HEK293T (cell line): ENCODE data around the gene EIF2B1.
"Not testable (repeated sequence)": the region's sequence is repeated elsewhere in the genome, so short reads cannot be mapped to it uniquely, and the experiment has no call there.

Source experiments
- CTCF ChIA-PET: fragments of 350-600 bp; formaldehyde crosslinking; extraction: SDS; loops from one replicate; lab custom pipeline; 2021; ENCODE audit warnings: antibody characterized with exemption, inconsistent platforms; lab: Yijun Ruan, JAX
- POLR2A ChIA-PET: fragments of 350-600 bp; formaldehyde crosslinking; extraction: SDS; loops from one replicate; lab custom pipeline; 2020; ENCODE audit warnings: antibody characterized with exemption, inconsistent platforms; lab: Yijun Ruan, JAX
- DNase-seq: peaks from one replicate; pipeline ENCODE4 v3.0.0; 2012; ENCODE audit warnings: mixed read lengths; ENCODE audit errors: extremely low spot score
- ARNT ChIP-seq: fragments of 450-650 bp; IDR thresholded peaks from 2 replicates; pipeline ENCODE4 v1.6.1; 2017; ENCODE audit warnings: mild to moderate bottlenecking
- BHLHE40 ChIP-seq: fragments of 450-650 bp; IDR thresholded peaks from 2 replicates; pipeline ENCODE4 v1.6.1; 2016; ENCODE audit warnings: mild to moderate bottlenecking, moderate library complexity, borderline replicate concordance
- CTBP1 ChIP-seq: fragments of 450-650 bp; IDR thresholded peaks from 2 replicates; pipeline ENCODE4 v1.6.1; 2016; ENCODE audit warnings: borderline replicate concordance
- ELF4 ChIP-seq: fragments of 450-650 bp; IDR thresholded peaks from 2 replicates; pipeline ENCODE4 v1.6.1; 2017; ENCODE audit warnings: antibody characterized with exemption
- FOXA1 ChIP-seq: fragments of 450-650 bp; IDR thresholded peaks from 2 replicates; pipeline ENCODE4 v1.6.1; 2016; ENCODE audit warnings: mild to moderate bottlenecking
- FOXK2 ChIP-seq: fragments of 450-650 bp; IDR thresholded peaks from 2 replicates; pipeline ENCODE4 v1.6.1; 2016; ENCODE audit warnings: mild to moderate bottlenecking
- FOXM1 ChIP-seq: fragments of 450-650 bp; IDR thresholded peaks from 2 replicates; pipeline ENCODE4 v1.6.1; 2017; ENCODE audit warnings: mild to moderate bottlenecking, borderline replicate concordance
- HDGF ChIP-seq: fragments of 450-650 bp; IDR thresholded peaks from 2 replicates; pipeline ENCODE4 v1.6.1; 2017; ENCODE audit warnings: antibody characterized with exemption, borderline replicate concordance
- L3MBTL2 ChIP-seq: fragments of 450-650 bp; conservative IDR thresholded peaks from 2 replicates; pipeline ENCODE4 v1.6.1; 2016; ENCODE audit warnings: mild to moderate bottlenecking
- LEF1 ChIP-seq: fragments of 450-650 bp; IDR thresholded peaks from 2 replicates; pipeline ENCODE4 v1.6.1; 2017; ENCODE audit warnings: mild to moderate bottlenecking, borderline replicate concordance
- NFRKB ChIP-seq: fragments of 450-650 bp; IDR thresholded peaks from 2 replicates; pipeline ENCODE4 v1.6.1; 2016; ENCODE audit warnings: mild to moderate bottlenecking, moderate library complexity
- PKNOX1 ChIP-seq: fragments of 450-650 bp; IDR thresholded peaks from 2 replicates; pipeline ENCODE4 v1.6.1; 2016
- SP1 ChIP-seq: fragments of 450-650 bp; IDR thresholded peaks from 2 replicates; pipeline ENCODE4 v1.6.1; 2017
- SUZ12 ChIP-seq: fragments of 450-650 bp; IDR thresholded peaks from 2 replicates; pipeline ENCODE4 v1.6.1; 2016; ENCODE audit warnings: mild to moderate bottlenecking
- TARDBP ChIP-seq: fragments of 450-650 bp; IDR thresholded peaks from 2 replicates; pipeline ENCODE4 v1.6.1; 2016
- ZNF384 ChIP-seq: fragments of 450-650 bp; IDR thresholded peaks from 2 replicates; pipeline ENCODE4 v1.6.1; 2016

Gene EIF2B1

GRCh38 chr12:123614110-123614509 is 19.4 kb downstream of the EIF2B1 start:
- POLR2A ChIA-PET = interaction anchor here (1.0 to 1.1 kb wide), 2 partner anchors 12 to 30 kb away, joined by 3 read pairs; partner anchors contain the start of gene DDX55
- CTCF ChIA-PET = no interaction called here
- TF ChIP-seq FOXA1 (no peak), TARDBP (no peak), ARNT (no peak), ELF4 (no peak), L3MBTL2 (no peak), BHLHE40 (no peak), HDGF (no peak), SP1 (no peak), PKNOX1 (no peak), NFRKB (no peak), CTBP1 (no peak), LEF1 (no peak), SUZ12 (no peak)
- DNase-seq = no peak

GRCh38 chr12:123608182-123608581 is 25.3 kb downstream of the EIF2B1 start:
- no peak for TF ChIP-seq ARNT
- no peak for TF ChIP-seq SP1
- TF ChIP-seq LEF1 = no peak
- no peak for TF ChIP-seq BHLHE40
- no peak for TF ChIP-seq HDGF
- TF ChIP-seq L3MBTL2 = no peak
- no peak for TF ChIP-seq ELF4
- TF ChIP-seq FOXK2 = no peak
- TF ChIP-seq FOXM1 = no peak
- no peak for TF ChIP-seq PKNOX1
- no peak for TF ChIP-seq CTBP1
- no peak for TF ChIP-seq SUZ12
- no peak for TF ChIP-seq ZNF384
- no peak for TF ChIP-seq TARDBP
- TF ChIP-seq FOXA1 = no peak
- TF ChIP-seq NFRKB = no peak
- ChIA-PET CTCF (no interaction called here), POLR2A (no interaction called here)
- no peak for DNase-seq

- ChIA-PET CTCF (no interaction called here), POLR2A (interaction anchor here (1.3 kb wide), 1 partner anchor 18 kb away, joined by 4 read pairs; no protein-coding TSS in a partner anchor)
- DNase-seq = no peak
- TF ChIP-seq ZNF384 = no peak
- no peak for TF ChIP-seq ELF4
- no peak for TF ChIP-seq HDGF
- no peak for TF ChIP-seq LEF1
- no peak for TF ChIP-seq SP1
- TF ChIP-seq L3MBTL2 = no peak
- TF ChIP-seq FOXK2 = no peak
- no peak for TF ChIP-seq NFRKB
- TF ChIP-seq BHLHE40 = no peak
- TF ChIP-seq FOXA1 = no peak
- no peak for TF ChIP-seq PKNOX1
- TF ChIP-seq TARDBP = no peak
- TF ChIP-seq ARNT = no peak
- no peak for TF ChIP-seq SUZ12
- no peak for TF ChIP-seq FOXM1
- TF ChIP-seq CTBP1 = no peak
These were observed 25.7 kb downstream of the EIF2B1 start for GRCh38 chr12:123607756-123608155.

DNA sequence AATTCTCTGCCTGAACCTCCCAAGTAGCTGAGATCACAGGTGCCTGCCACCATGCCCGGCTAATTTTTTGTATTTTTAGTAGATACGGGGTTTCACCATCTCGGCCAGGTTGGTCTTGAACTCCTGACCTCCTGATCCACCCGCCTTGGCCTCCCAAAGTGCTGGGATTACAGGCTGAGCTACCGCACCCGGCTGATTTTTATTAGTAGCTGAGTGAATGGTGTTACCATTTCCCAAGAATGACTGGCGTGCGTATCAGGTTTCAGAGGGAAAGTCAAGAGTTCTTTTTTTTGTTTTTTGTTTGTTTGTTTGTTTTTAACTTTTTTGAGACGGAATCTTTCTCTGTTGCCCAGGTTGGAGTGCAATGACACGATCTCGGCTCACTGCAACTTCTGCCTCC is 30.0 kb downstream of the EIF2B1 start:
- POLR2A ChIA-PET, CTCF ChIA-PET, DNase-seq: not testable (repeated sequence)

GRCh38 chr12:123602651-123603195 is 30.8 kb downstream of the EIF2B1 start:
- TF ChIP-seq PKNOX1 = no peak
- no peak for TF ChIP-seq L3MBTL2
- no peak for TF ChIP-seq ARNT
- no peak for TF ChIP-seq SUZ12
- TF ChIP-seq NFRKB = no peak
- no peak for TF ChIP-seq LEF1
- no peak for TF ChIP-seq FOXA1
- no peak for TF ChIP-seq CTBP1
- ChIA-PET CTCF (interaction anchor here (0.5 kb wide), 1 partner anchor 1050 kb away, joined by 4 read pairs; no protein-coding TSS in a partner anchor), POLR2A (interaction anchor here (0.8 to 1.7 kb wide), 9 partner anchors 11 to 370 kb away, joined by 3 to 7 read pairs (median 4); partner anchors contain the start of genes KMT5A, MPHOSPH9 and MTRFR)
- no peak for DNase-seq
